DND-41 (cell line): ENCODE data around the gene DNM2.

Experiments used
- EZH2 ChIP-seq: IDR thresholded peaks from 3 replicates; pipeline ENCODE4 v1.6.1; 2012; ENCODE audit warnings: borderline replicate concordance, low read depth, mild to moderate bottlenecking, moderate library complexity, low read length, inconsistent platforms; ENCODE audit not compliant: severe bottlenecking
- TF ChIP-seq, protein P1 (sequence below): IDR thresholded peaks from 2 replicates; pipeline ENCODE4 v1.5.1; 2012; ENCODE audit warnings: borderline replicate concordance, low read length, moderate library complexity, mild to moderate bottlenecking; ENCODE audit not compliant: poor library complexity, severe bottlenecking; ENCODE audit errors: extremely low read depth

GRCh38 chr19:10699650-10700335 lies 18.1 kb upstream of the DNM2 start:
- TF ChIP-seq, protein P1, sequence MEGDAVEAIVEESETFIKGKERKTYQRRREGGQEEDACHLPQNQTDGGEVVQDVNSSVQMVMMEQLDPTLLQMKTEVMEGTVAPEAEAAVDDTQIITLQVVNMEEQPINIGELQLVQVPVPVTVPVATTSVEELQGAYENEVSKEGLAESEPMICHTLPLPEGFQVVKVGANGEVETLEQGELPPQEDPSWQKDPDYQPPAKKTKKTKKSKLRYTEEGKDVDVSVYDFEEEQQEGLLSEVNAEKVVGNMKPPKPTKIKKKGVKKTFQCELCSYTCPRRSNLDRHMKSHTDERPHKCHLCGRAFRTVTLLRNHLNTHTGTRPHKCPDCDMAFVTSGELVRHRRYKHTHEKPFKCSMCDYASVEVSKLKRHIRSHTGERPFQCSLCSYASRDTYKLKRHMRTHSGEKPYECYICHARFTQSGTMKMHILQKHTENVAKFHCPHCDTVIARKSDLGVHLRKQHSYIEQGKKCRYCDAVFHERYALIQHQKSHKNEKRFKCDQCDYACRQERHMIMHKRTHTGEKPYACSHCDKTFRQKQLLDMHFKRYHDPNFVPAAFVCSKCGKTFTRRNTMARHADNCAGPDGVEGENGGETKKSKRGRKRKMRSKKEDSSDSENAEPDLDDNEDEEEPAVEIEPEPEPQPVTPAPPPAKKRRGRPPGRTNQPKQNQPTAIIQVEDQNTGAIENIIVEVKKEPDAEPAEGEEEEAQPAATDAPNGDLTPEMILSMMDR = peak; percentile 70
- no peak for TF ChIP-seq EZH2
